HG03103 (cell line): Measurements from ENCODE around the gene CAPN7.

Experiments
- ATAC-seq: cut with Tn5 transposase; IDR thresholded peaks from one replicate; pipeline ENCODE4 v1.9.1; 2021; ENCODE audit warnings: low read depth; ENCODE audit not compliant: unreplicated experiment

CAPN7 gene

DNA sequence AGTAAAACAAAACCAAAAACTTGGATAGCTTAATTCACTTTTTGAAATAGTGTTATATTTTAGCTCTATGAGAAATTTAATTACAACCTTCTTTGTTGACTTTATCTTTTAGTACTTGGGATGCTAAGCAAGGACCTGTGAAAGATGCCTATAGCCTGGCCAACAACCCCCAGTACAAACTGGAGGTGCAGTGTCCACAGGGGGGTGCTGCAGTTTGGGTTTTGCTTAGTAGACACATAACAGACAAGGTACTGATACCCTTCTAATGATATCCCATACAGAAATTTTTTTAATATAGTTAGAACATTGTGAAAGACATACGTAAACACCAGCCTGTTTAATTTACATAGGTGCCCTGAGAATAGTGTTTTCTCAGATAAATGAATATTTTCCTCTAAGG, 35.3 kb downstream of the CAPN7 start:
- no peak for ATAC-seq

DNA sequence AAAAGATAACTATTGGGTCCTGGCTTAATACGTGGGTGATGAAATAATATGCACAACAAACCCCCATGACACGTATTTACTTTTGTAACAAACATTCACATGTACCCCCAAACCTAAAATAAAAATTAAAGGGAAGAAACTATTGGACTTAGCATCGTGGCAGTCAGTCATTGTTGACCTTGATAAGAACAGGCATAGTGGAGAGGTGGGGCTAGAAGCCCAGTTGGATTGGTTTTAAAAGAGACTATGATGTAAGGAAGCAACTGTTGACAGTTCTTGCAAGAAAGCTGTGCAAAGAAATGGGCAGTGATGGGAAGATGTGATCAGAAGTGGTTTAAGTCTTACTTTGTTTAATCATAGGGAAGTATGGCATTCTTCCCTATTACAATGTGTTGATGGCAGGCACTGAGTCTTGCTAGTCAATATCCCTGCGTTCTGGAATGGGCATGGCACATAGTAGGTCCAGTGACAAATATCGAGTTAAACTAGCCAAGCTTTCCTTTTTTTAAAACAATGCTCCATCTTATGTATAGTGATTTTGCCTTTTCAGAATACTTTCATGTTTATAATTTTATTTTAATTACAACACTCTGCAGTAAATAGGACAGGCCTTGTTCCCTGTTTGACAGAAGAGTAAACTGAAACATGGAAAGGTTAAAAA, 37.9 kb downstream of the CAPN7 start:
- ATAC-seq = no peak

DNA sequence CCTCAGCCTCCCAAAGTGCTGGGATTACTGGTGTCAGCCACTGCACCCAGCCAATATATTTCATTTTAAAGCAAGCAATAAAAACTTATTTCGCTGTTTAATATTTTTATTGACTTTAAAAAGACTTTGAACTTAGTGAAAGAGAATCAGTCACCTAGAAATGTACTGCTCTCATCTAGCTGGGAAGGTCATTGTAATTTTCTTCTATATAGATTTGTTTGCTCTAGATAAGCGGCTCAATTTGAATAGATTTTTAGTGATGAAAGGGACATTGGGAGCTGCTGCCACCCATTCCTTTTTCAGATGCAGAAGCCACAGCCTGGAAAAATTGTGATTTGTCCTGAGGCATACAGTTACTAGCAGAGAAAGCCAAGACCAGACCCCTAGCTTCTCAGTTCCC, 40.1 kb downstream of the CAPN7 start:
- no peak for ATAC-seq

DNA sequence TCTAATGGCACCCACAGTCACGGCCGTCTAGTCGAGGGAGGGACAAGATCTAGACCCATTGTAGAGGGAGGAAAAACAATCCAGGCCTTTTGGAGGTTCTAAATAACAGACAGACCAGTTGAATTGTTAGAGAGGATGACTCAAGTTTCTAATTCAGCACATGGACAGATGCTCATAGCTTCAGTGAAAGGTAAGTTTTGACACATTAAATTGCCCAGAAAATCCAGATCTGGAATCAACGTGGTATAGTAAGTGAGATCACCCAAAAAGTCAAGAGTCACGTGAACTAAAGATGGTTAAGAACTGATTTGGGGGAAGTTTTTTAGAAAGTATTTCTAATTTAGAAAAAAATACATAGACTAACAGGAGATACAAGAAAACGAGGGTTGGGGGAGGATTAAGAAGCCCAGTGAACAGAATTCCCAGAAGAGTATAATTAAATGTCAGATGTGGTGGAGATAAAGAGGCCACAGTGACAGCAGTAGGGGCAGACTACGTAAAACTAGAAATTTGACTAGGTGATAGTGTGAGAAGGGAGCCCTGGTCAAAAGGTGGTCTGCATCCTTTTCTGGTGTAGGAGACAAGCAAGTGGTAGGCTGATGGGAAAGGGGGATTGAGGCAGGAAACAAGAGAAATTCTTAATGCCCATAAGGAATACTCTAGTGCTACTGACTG, 47.1 kb downstream of the CAPN7 start:
- ATAC-seq = no peak

DNA sequence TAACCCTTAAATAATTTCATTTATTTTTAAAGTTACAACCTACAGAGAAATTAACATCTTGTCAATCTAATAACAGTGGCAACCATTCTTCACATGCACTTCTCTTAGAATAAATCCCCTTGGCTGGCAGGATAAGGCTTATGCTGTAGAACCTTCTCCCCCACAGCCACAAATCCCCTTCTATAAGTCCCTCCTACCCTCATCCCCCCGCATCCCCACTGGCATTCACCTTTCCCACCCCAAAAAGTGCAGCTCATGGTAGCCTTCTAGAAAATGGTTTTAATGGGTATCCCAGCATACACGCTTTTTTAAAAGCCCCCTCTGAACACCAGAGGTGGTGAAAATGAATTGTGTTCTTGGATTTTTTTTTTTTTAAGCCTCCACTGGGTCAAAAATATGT, 49.2 kb downstream of the CAPN7 start:
- no peak for ATAC-seq

DNA sequence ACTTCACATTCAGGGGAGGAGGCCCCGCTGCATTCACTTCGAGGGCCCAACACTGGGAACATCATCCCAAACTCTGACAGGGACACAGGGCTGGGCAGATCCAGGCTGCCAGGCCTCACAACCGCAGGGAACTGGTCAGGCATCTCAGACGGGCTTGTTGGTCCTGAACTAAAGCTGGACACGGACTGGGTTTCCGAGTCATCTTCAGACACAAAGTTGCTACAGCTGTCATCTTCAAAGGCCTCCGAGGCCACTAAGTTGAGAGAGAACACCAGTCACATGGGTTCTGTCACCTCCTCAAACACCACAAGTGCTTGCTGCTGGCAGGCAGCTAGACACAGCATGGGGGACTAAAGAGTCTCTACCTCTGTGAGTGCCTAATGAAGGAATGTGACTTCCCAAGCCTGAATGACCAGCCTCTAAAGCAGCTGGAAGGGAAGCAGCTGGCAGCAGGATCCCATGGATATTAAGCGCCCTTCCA, 50.9 kb downstream of the CAPN7 start:
- ATAC-seq = no peak

DNA sequence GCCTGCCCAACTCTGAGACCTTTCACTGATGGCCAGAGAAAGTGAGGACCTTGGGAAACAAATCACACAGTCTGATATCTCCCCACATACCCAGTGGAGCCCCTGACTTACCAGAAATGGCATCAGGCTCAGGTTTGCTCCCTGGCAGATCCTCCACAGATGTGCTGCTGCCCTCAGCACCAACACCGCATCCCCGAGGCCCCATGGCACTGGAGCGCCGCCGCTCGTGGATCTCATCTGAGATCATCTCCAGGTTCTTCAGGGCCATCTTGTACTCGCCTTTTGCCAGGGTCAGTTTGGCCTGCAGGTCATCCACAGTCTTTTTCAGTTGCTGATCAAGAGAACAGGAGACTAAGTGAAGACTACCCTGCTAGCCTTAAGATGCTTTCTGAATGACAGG, 52.7 kb downstream of the CAPN7 start:
- no peak for ATAC-seq

DNA sequence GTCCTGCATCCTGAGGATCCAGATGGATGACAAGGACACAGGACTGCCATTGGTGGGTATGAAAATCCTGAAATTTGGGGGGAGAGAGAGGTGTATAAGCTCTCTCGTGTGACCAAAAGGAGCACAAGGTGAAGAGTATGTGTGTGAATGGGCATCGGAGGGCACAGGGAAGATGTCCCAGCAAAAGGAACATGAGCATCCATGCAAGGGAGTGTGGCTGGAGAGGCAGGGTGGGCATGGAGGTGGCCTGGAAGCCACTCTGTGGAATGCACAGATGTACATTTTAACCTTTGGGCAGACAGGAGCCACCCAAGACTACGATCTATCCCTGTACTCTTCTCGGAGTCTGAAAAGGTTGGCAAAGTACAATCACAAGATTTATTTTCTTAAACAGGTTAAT, 54.5 kb downstream of the CAPN7 start:
- ATAC-seq = no peak

DNA sequence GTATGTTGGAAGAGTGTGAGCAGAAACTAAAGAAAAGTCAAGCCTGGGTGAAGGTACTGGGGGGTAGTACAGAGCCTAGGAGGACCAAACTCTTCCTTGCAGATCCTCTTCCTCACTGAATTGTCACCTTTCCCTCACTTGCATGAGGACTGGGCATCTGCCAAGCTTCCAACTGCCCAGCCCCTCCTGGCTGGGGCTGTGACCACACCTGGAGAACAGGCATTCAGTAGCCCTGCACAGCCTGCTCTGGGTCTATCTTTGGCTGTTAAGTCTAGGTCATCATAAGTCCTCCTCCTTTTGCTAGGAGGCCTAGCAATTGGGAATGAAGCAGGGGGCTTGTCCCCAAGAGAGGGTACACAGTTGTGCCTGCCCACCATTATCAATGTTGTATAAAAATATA, 55.2 kb downstream of the CAPN7 start:
- no peak for ATAC-seq

DNA sequence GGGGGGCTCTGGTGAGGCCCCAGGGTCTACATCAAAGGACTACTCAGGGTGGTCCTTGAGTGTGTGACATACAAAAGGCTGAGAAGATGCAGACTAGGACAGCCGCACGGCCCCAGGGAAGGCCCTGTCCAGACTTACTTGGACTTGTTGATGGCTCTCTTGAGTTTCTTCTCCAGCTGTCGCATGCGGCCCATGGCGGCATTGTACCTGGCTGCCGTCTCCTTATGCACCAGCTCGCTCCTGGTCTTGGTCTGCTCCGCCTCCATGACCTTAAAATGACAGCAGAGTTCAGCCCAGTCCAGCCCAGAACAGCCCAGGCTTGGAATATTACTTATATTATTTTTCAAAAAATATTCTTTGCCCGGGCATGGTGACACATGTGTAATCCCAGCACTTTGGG, 56.0 kb downstream of the CAPN7 start:
- no peak for ATAC-seq

DNA sequence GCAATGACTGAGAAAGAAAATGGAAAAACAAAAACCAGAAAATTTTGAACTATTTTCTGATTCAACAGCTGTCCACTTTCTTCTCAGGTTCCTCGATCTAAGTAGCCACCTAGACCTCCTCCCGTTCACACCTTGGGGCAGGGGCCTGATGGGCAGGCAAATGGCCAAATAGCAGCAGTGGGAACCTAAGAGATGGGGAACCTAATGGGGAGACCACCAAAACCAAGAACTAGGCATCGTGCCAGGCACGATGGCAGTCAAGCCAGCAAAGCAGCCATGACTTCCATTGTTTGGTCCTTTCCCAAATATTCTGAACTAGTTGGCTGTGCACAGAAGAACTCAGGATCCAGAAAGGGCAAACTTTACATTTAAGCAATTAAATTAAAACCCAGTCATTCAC, 57.1 kb downstream of the CAPN7 start:
- no peak for ATAC-seq

DNA sequence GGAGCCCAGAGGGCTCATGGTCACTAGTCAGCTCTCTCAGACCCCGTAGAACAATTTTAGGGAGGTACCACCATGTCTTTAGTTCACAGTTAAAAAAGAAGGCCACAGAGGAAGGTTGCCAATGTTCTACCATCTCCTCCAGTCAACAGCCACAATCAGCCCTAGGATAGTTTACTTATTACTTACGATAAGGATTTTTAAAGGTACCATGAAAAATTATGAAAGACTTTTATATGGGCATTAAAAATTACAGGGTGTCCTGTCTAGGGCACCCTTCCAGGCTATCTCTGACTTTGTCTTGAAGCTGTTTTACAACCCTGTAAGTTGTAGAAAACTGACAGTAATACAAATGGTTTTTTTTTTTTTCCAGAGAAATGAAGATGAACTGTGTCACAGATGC, 57.9 kb downstream of the CAPN7 start:
- no peak for ATAC-seq

DNA sequence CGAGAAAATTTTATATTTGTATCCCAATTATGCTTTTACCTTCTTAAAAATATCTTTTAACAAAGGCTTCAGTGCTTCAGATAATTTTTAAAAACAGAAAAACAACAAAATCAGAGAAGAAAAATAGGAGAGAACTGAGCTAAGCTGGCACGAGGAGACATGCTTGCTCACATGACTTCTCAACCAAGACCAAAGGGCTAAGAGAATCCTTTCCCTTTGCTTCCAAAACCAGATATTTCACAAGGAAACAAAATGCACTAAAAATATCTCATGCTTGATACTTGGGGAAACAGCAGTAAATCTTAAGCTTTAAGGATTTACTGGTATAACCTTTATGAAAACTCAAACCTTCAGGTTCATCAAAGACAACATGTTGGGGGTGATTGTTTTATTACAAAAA, 58.4 kb downstream of the CAPN7 start:
- ATAC-seq = no peak

DNA sequence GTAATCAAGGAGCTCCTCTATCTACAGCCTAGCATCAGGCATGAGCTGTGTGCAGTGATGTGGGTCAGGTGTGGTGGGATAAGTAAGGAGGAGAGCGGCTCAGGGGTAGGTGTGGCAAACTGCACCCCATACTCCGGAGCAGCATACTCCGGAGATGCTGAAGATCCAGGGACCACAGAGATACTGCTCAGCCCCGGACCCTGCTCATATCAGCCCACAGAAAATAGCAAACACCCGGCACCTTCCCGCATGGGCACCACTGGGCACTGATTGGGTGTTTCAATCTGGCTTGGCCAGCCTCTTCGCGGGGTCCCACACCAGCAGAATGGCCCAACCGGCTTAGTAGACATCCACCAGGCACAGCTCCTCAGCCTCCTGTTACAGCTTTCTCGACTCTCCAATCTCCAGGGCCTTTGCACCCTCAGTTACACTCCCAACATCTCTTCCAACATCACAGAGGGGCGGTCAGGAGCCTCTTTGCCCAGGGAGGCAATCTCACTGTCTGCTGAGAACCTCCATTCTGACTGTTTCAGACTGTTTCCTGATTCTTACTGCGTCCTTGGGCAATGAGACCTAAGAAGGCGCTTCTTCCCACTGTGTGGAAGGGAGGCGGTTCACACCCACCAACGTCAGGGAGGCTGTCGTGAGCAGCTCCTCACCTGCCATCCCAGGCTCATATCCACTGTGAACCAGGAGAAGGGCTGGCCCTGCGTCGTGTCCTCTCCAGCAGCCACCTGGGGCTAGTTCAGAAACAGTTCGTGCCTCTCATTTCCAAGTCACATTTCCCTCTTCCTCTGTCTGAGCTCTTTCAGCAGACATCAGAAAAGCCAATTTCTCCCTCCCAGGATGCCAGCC, 59.8 kb downstream of the CAPN7 start:
- no peak for ATAC-seq

DNA sequence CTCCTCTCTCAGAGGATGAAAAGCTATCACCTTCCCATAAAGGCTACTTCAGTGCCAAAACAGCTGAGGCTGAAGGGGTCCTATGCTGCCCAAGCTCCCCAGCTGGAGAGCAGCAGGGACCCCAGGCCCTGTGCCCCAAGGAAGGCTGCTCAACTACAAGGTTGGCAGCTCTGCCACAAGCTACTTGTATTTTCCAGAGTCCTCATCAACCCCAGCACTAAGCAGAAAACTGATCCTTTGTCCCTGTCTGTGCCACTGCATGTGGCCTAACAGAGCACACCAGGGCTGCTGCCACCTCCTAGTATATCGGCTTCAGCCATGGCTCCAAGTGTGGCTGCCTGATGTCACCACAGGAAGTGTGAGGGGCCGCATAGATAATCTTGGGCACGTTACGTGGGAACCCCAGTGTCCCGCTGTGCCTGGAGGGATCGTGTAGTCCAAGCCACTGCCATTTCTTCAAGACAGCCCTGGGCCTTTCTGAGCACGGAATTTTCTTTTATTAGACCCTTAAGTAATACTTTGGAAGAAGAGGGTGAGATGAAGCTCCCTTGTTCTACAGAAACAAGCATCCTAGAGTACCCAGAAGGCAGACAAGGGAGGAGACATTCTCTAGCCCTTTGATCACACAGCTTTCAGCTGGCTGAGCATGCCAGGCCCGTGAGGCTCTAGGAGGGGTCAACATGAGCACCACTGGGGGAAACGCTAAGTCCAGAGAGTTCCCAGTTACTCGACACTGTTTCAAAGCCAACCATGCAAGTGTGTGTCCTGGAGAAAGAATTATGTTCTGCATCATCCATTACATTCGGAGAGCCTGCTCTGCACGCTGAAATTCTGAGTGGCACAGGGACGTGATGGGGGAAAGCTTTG, 60.7 kb downstream of the CAPN7 start:
- ATAC-seq = no peak

DNA sequence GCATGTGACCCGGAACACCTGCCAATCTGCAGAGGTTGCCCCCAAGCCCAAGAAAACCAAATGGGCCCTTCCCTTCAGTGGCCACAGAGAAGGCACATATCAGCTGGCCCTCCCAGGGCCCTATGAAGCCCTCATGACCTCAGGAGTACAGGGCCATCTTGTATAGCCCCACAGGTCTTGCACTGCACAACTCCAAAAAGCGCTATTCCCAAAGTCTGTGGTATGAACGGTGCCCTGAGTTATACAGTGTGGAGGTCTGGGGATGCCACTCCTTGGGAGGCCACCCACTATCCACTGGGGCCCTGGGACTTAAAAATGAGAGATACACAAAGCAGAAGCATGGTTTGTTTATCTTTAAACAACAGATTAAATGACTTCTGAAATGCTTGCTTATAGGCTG, 61.5 kb downstream of the CAPN7 start:
- ATAC-seq = no peak

DNA sequence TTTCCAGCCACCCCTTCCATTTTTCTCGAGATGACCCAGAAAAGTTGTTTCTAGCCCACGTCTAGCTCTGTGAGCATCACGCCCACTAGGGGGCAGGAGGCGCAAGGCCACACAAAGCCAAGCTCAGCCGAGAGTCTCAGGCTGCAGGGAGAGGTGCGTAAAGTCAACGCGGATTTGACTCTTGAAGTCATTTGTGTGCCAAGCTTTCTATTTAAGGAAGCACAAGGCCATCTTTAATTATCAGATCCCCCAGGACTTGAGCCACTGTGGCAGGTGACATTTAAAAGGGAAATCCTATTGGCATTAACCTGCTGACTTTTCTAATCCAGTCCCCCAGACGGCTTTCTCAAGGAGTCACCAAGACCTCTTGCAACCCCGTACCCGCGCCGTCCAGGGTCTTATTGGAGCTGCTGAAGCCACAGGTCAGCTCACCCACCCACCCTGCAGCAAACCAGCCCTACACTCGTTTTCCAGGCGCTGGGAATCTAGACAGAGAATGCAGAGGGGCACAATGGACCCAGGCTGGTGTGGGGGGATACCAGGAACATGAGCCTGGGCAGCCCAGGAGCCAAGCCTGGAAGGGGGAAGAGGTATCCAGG, 62.1 kb downstream of the CAPN7 start:
- no peak for ATAC-seq

DNA sequence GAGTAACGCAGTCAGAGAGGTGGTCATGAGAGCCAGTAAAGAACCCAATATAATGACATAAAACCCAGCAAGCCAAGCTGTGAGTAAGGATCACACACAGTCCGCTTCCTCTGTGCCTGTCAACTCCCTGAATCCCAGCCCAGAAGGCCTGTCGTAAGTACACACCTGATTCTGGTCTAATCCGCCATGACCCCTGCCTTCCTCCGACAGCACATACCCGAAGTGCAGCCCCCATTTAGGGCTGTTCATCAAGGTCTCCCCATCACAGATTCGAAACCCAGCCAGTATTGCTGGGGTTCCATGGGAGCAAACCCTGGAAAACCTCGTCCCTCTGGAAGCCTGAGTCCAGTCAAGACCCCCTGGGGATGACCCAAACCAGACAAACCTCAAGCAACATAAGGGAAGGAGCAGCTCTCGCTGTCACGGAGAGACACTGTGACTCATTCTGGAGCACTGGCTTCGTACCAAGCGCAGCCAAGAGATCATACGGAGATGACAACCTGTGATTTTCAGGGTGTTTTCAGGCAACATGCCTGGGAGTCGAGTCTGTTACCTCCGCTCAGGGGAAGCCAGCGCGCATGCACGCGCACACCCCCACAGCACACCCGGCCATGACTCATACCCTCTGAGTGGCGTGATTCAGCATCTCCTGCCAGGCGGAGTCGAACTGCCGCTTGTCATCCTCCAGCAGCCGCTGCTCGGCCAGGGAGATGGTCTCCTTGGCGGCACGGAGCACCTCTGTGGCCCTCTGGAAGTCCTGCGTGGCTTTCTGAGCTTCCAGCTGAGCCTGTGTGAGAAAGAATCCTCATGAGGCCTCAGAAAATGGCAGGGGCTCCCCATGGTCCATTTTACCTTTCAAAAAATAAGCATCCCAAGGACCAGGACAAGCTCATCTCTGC, 63.3 kb downstream of the CAPN7 start:
- ATAC-seq = peak; percentile 55

DNA sequence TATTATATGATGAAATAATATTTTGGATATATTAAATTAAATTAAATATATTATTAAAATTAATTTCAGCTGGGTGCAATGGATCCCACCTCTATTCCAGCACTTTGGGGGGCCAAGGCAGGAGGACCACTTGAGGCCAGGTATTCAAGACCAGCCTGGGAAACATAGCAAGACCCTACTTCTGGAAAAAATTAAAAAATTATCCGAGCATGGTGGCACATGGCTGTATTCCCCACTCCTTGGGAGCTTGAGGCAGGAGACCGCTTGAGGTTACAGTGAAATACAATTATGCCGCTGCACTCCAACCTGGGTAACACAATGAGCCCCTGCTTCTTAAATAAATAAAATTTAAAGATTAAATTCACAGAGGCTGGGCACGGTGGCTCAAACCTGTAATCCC, 65.0 kb downstream of the CAPN7 start:
- no peak for ATAC-seq
